ENCODE measurements around the gene KIAA2012.

KIAA2012 gene

GRCh38 chr2:202140522-202141252 is 67.6 kb downstream of the KIAA2012 start:
- no peak for DNase-seq (ENCODE audit: extremely low spot score)
- ChIA-PET CTCF (no interaction called here), POLR2A (no interaction called here)
- no peak for TF ChIP-seq CTCF (IDR thresholded peaks at IDR 0.05; ENCODE audit: control extremely low read depth, extremely low read depth, low read depth, missing control alignments)

DNA sequence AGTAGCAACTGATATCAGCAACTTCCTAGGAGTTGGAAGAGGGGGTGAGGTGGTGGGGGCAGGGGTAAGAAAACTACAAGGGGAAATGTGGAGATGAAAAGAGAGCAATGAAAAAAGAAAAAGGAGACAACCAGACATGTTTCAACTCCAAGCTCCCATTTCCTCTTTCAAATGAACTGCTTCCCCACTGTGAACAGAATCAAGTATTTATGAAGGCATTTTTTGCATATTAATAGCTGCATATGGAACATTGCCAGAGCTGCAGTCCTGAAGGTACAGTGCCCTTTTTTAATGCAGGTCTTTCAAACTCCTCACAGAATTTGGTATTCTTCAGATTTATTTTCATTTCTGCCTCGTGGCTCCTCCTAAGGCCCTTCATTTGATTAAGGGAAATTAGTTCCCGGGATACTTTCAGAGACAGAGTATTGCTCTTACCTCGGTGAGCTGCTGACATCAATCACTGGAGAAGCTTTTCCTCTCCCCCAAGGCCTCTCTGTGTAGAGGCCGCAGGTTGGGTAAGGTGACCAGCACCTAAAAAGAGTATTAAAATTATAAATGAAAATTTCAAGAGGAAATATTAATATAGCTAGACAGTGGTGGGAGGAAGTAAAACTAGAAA is 68.4 kb downstream of the KIAA2012 start:
- DNase-seq (ENCODE audit: extremely low spot score), result no peak
- no peak for TF ChIP-seq CTCF (IDR thresholded peaks at IDR 0.05; ENCODE audit: control extremely low read depth, extremely low read depth, low read depth, missing control alignments)
- ChIA-PET CTCF (interaction anchor here (0.9 kb wide), 1 partner anchor 38 kb away, joined by 3 read pairs; no protein-coding TSS in a partner anchor), POLR2A (no interaction called here)

- no peak for DNase-seq (ENCODE audit: extremely low spot score)
- POLR2A ChIA-PET, result no interaction called here
- no peak for TF ChIP-seq CTCF (IDR thresholded peaks at IDR 0.05; ENCODE audit: control extremely low read depth, extremely low read depth, low read depth, missing control alignments)
- CTCF ChIA-PET, result no interaction called here
These were observed 69.5 kb downstream of the KIAA2012 start for GRCh38 chr2:202142540-202142939.

DNA sequence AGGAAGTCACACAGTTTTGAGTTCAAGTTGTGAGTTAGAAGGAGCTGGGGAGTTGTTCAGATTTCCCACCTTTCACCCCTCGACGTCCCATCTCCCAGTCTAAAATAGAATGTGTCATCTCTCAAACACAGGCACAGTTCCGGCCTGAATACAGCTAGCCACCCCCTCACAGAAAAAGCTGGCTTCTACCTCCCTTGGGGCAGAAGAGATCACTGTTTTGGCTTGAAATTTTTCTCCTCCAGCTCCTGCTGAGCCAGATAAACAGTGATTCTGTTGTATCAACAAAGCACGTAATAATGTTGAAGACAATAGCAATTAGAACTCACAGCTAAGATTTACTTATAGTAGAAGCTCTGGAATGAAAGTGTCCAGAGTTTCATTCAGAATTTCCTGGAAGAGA is 74.7 kb downstream of the KIAA2012 start:
- DNase-seq (ENCODE audit: extremely low spot score), result no peak
- no peak for TF ChIP-seq CTCF (IDR thresholded peaks at IDR 0.05; ENCODE audit: control extremely low read depth, extremely low read depth, low read depth, missing control alignments)
- ChIA-PET CTCF (interaction anchor here (0.9 to 1.3 kb wide), 2 partner anchors 13 to 24 kb away, joined by 3 to 4 read pairs; no protein-coding TSS in a partner anchor), POLR2A (no interaction called here)

GRCh38 chr2:202148515-202149154 is 75.6 kb downstream of the KIAA2012 start:
- CTCF ChIA-PET, result interaction anchor here (1.2 kb wide), 1 partner anchor 42 kb away, joined by 3 read pairs; no protein-coding TSS in a partner anchor
- no peak for TF ChIP-seq CTCF (IDR thresholded peaks at IDR 0.05; ENCODE audit: control extremely low read depth, extremely low read depth, low read depth, missing control alignments)
- POLR2A ChIA-PET, result no interaction called here
- DNase-seq (ENCODE audit: extremely low spot score), result no peak

DNA sequence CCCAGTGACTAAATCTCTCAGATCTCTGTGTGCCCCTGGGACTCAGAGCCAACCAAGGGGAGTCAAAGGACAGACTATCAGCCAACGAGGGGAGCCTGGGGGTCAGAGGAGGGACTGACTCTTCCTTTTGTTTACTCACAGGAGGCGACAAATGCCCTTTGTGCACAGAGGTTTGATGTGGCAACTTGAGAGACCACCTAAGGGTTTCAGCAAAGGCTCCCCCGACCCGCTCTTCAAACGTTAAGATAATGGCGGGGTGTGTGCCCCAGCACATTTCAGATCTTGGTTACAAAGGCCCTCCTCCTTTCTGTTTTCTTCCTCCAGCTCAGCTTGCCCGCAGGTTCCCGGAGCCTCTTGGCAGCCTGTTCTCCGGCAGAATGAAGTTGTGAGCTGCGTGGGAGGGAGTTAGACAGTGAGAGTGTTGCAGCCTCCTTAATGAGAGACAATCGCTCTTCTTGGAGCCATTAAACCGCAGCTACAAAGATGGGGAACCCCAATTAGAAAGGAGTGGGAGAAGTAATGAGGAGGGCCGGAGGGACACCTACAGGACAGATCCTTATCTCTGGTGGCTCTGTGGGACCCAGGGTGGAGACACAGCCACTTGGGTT is 76.2 kb downstream of the KIAA2012 start:
- DNase-seq (ENCODE audit: extremely low spot score), result no peak
- ChIA-PET POLR2A (no interaction called here), CTCF (interaction anchor here (1.2 kb wide), 2 partner anchors 41 to 46 kb away, joined by 3 read pairs; no protein-coding TSS in a partner anchor)
- no peak for TF ChIP-seq CTCF (IDR thresholded peaks at IDR 0.05; ENCODE audit: control extremely low read depth, extremely low read depth, low read depth, missing control alignments)
